ENCODE data around the gene CUL1.
A peak's percentile ranks its signal among the peaks of the same experiment; 100 is the strongest.
"Not testable (repeated sequence)": the region's sequence is repeated elsewhere in the genome, so short reads cannot be mapped to it uniquely, and the experiment has no call there.

The CUL1 gene

GRCh38 chr7:148696787-148697186, 1.9 kb upstream of the CUL1 start:
- FAIRE-seq: no peak
- no peak for DNase-seq (ENCODE audit: extremely low spot score, insufficient read length, low read depth)

- FAIRE-seq: no peak
- DNase-seq (ENCODE audit: extremely low spot score, insufficient read length, low read depth): no peak
Observed at GRCh38 chr7:148697256-148698006, 1.3 kb upstream of the CUL1 start.

- no peak for FAIRE-seq
- DNase-seq (ENCODE audit: extremely low spot score, insufficient read length, low read depth): no peak
Observed at GRCh38 chr7:148698007-148698396, 701 bp upstream of the CUL1 start.

GRCh38 chr7:148699024-148699781, 500 bp downstream of the CUL1 start:
- DNase-seq (ENCODE audit: extremely low spot score, insufficient read length, low read depth): peak; percentile 32
- FAIRE-seq: no peak

GRCh38 chr7:148699782-148700629, 1.3 kb downstream of the CUL1 start:
- DNase-seq (ENCODE audit: extremely low spot score, insufficient read length, low read depth) (no peak), FAIRE-seq (no peak)

GRCh38 chr7:148700661-148701064, 2.0 kb downstream of the CUL1 start:
- no peak for FAIRE-seq
- no peak for DNase-seq (ENCODE audit: extremely low spot score, insufficient read length, low read depth)

GRCh38 chr7:148701414-148701813, 2.7 kb downstream of the CUL1 start:
- DNase-seq (ENCODE audit: extremely low spot score, insufficient read length, low read depth): no peak

GRCh38 chr7:148702876-148703670, 4.4 kb downstream of the CUL1 start:
- FAIRE-seq: no peak
- DNase-seq (ENCODE audit: extremely low spot score, insufficient read length, low read depth): no peak

More at GRCh38 chr7:148701414-148701813, 2.7 kb downstream of the CUL1 start:
- FAIRE-seq: no peak

- FAIRE-seq; DNase-seq (ENCODE audit: extremely low spot score, insufficient read length, low read depth): not testable (repeated sequence)
Observed at GRCh38 chr7:148703671-148703962, 4.9 kb downstream of the CUL1 start.

- FAIRE-seq: no peak
- DNase-seq (ENCODE audit: extremely low spot score, insufficient read length, low read depth): no peak
Observed at GRCh38 chr7:148704189-148704588, 5.5 kb downstream of the CUL1 start.

GRCh38 chr7:148704970-148705369, 6.3 kb downstream of the CUL1 start:
- DNase-seq (ENCODE audit: extremely low spot score, insufficient read length, low read depth): no peak
- no peak for FAIRE-seq

GRCh38 chr7:148706368-148706767, 7.7 kb downstream of the CUL1 start:
- no peak for DNase-seq (ENCODE audit: extremely low spot score, insufficient read length, low read depth)
- FAIRE-seq: no peak

GRCh38 chr7:148708026-148708885, 9.6 kb downstream of the CUL1 start:
- peak; percentile 41 for FAIRE-seq
- DNase-seq (ENCODE audit: extremely low spot score, insufficient read length, low read depth): no peak

- FAIRE-seq: no peak
- DNase-seq (ENCODE audit: extremely low spot score, insufficient read length, low read depth): no peak
Observed at GRCh38 chr7:148709014-148709413, 10.3 kb downstream of the CUL1 start.

- DNase-seq (ENCODE audit: extremely low spot score, insufficient read length, low read depth); FAIRE-seq: not testable (repeated sequence)
Observed at GRCh38 chr7:148710426-148710825, 11.7 kb downstream of the CUL1 start.

GRCh38 chr7:148711191-148712102, 12.7 kb downstream of the CUL1 start:
- FAIRE-seq: peak; percentile 5
- DNase-seq (ENCODE audit: extremely low spot score, insufficient read length, low read depth): no peak

GRCh38 chr7:148712678-148713329, 14.1 kb downstream of the CUL1 start:
- DNase-seq (ENCODE audit: extremely low spot score, insufficient read length, low read depth) (no peak), FAIRE-seq (peak; percentile 66)
